ENCODE measurements around the gene SKOR1.

The SKOR1 gene

GRCh38 chr15:67782691-67782991, 42.7 kb upstream of the SKOR1 start:
- H3K9ac ChIP-seq (ENCODE audit: low read depth, low read length), result no peak overlapping the region
- H3K27ac ChIP-seq (ENCODE audit: low read depth, low read length), result peak overlapping the region; percentile 66
- H3K4me1 ChIP-seq (ENCODE audit: control insufficient read depth, insufficient read depth, low read length), result peaks cover 40% of the 10 kb centered on the region
- no peaks in the 10 kb centered on the region for H3K9me3 ChIP-seq (ENCODE audit: control insufficient read depth, insufficient read depth, low read length)
- no peaks in the 10 kb centered on the region for H3K27me3 ChIP-seq (ENCODE audit: control insufficient read depth, insufficient read depth, low read length)
- H3K36me3 ChIP-seq (ENCODE audit: control insufficient read depth, insufficient read depth, low read length), result no peaks in the 10 kb centered on the region
- no peak overlapping the region for H3K4me3 ChIP-seq (ENCODE audit: low read depth, low read length)

- no peak overlapping the region for H3K9ac ChIP-seq (ENCODE audit: low read depth, low read length)
- H3K36me3 ChIP-seq (ENCODE audit: control insufficient read depth, insufficient read depth, low read length), result no peaks in the 10 kb centered on the region
- H3K27me3 ChIP-seq (ENCODE audit: control insufficient read depth, insufficient read depth, low read length), result no peaks in the 10 kb centered on the region
- no peak overlapping the region for H3K27ac ChIP-seq (ENCODE audit: low read depth, low read length)
- H3K9me3 ChIP-seq (ENCODE audit: control insufficient read depth, insufficient read depth, low read length), result no peaks in the 10 kb centered on the region
- no peak overlapping the region for H3K4me3 ChIP-seq (ENCODE audit: low read depth, low read length)
- peaks cover 45% of the 10 kb centered on the region for H3K4me1 ChIP-seq (ENCODE audit: control insufficient read depth, insufficient read depth, low read length)
Measured at GRCh38 chr15:67783303-67783702, 42.0 kb upstream of the SKOR1 start.

- no peak overlapping the region for H3K4me3 ChIP-seq (ENCODE audit: low read depth, low read length)
- no peak overlapping the region for H3K27ac ChIP-seq (ENCODE audit: low read depth, low read length)
- H3K27me3 ChIP-seq (ENCODE audit: control insufficient read depth, insufficient read depth, low read length), result no peaks in the 10 kb centered on the region
- no peaks in the 10 kb centered on the region for H3K36me3 ChIP-seq (ENCODE audit: control insufficient read depth, insufficient read depth, low read length)
- H3K9me3 ChIP-seq (ENCODE audit: control insufficient read depth, insufficient read depth, low read length), result no peaks in the 10 kb centered on the region
- peaks cover 46% of the 10 kb centered on the region for H3K4me1 ChIP-seq (ENCODE audit: control insufficient read depth, insufficient read depth, low read length)
- no peak overlapping the region for H3K9ac ChIP-seq (ENCODE audit: low read depth, low read length)
Measured at GRCh38 chr15:67784090-67784781, 41.1 kb upstream of the SKOR1 start.

GRCh38 chr15:67784856-67785430, 40.4 kb upstream of the SKOR1 start:
- Histone ChIP-seq H3K9ac (ENCODE audit: low read depth, low read length) (no peak overlapping the region), H3K9me3 (ENCODE audit: control insufficient read depth, insufficient read depth, low read length) (no peaks in the 10 kb centered on the region), H3K27me3 (ENCODE audit: control insufficient read depth, insufficient read depth, low read length) (no peaks in the 10 kb centered on the region), H3K27ac (ENCODE audit: low read depth, low read length) (no peak overlapping the region), H3K4me3 (ENCODE audit: low read depth, low read length) (no peak overlapping the region), H3K36me3 (ENCODE audit: control insufficient read depth, insufficient read depth, low read length) (no peaks in the 10 kb centered on the region), H3K4me1 (ENCODE audit: control insufficient read depth, insufficient read depth, low read length) (peaks cover 50% of the 10 kb centered on the region)

- Histone ChIP-seq H3K27me3 (ENCODE audit: control insufficient read depth, insufficient read depth, low read length) (no peaks in the 10 kb centered on the region), H3K36me3 (ENCODE audit: control insufficient read depth, insufficient read depth, low read length) (no peaks in the 10 kb centered on the region), H3K4me3 (ENCODE audit: low read depth, low read length) (no peak overlapping the region), H3K9ac (ENCODE audit: low read depth, low read length) (no peak overlapping the region), H3K27ac (ENCODE audit: low read depth, low read length) (no peak overlapping the region), H3K9me3 (ENCODE audit: control insufficient read depth, insufficient read depth, low read length) (no peaks in the 10 kb centered on the region), H3K4me1 (ENCODE audit: control insufficient read depth, insufficient read depth, low read length) (peaks cover 55% of the 10 kb centered on the region)
Measured at GRCh38 chr15:67785431-67785830, 39.9 kb upstream of the SKOR1 start.

GRCh38 chr15:67786646-67787045, 38.7 kb upstream of the SKOR1 start:
- H3K36me3 ChIP-seq (ENCODE audit: control insufficient read depth, insufficient read depth, low read length), result no peaks in the 10 kb centered on the region
- H3K4me1 ChIP-seq (ENCODE audit: control insufficient read depth, insufficient read depth, low read length), result peaks cover 58% of the 10 kb centered on the region
- H3K27me3 ChIP-seq (ENCODE audit: control insufficient read depth, insufficient read depth, low read length), result no peaks in the 10 kb centered on the region
- H3K9ac ChIP-seq (ENCODE audit: low read depth, low read length), result no peak overlapping the region
- H3K9me3 ChIP-seq (ENCODE audit: control insufficient read depth, insufficient read depth, low read length), result no peaks in the 10 kb centered on the region
- H3K4me3 ChIP-seq (ENCODE audit: low read depth, low read length), result no peak overlapping the region
- H3K27ac ChIP-seq (ENCODE audit: low read depth, low read length), result no peak overlapping the region

- no peaks in the 10 kb centered on the region for H3K9me3 ChIP-seq (ENCODE audit: control insufficient read depth, insufficient read depth, low read length)
- H3K27me3 ChIP-seq (ENCODE audit: control insufficient read depth, insufficient read depth, low read length), result no peaks in the 10 kb centered on the region
- no peak overlapping the region for H3K9ac ChIP-seq (ENCODE audit: low read depth, low read length)
- no peaks in the 10 kb centered on the region for H3K36me3 ChIP-seq (ENCODE audit: control insufficient read depth, insufficient read depth, low read length)
- no peak overlapping the region for H3K4me3 ChIP-seq (ENCODE audit: low read depth, low read length)
- no peak overlapping the region for H3K27ac ChIP-seq (ENCODE audit: low read depth, low read length)
- peaks cover 52% of the 10 kb centered on the region for H3K4me1 ChIP-seq (ENCODE audit: control insufficient read depth, insufficient read depth, low read length)
Measured at GRCh38 chr15:67788986-67789385, 36.3 kb upstream of the SKOR1 start.

GRCh38 chr15:67790610-67791319, 34.5 kb upstream of the SKOR1 start:
- Histone ChIP-seq H3K4me3 (ENCODE audit: low read depth, low read length) (peak overlapping the region; percentile 16; the same call in 1 of the 2 replicates), H3K9ac (ENCODE audit: low read depth, low read length) (no peak overlapping the region), H3K27ac (ENCODE audit: low read depth, low read length) (peak overlapping the region; percentile 16), H3K4me1 (ENCODE audit: control insufficient read depth, insufficient read depth, low read length) (peaks cover 52% of the 10 kb centered on the region), H3K27me3 (ENCODE audit: control insufficient read depth, insufficient read depth, low read length) (no peaks in the 10 kb centered on the region), H3K9me3 (ENCODE audit: control insufficient read depth, insufficient read depth, low read length) (no peaks in the 10 kb centered on the region), H3K36me3 (ENCODE audit: control insufficient read depth, insufficient read depth, low read length) (no peaks in the 10 kb centered on the region)

GRCh38 chr15:67792250-67792942, 32.9 kb upstream of the SKOR1 start:
- no peak overlapping the region for H3K4me3 ChIP-seq (ENCODE audit: low read depth, low read length)
- H3K9ac ChIP-seq (ENCODE audit: low read depth, low read length), result no peak overlapping the region
- peaks cover 42% of the 10 kb centered on the region for H3K4me1 ChIP-seq (ENCODE audit: control insufficient read depth, insufficient read depth, low read length)
- H3K9me3 ChIP-seq (ENCODE audit: control insufficient read depth, insufficient read depth, low read length), result no peaks in the 10 kb centered on the region
- no peaks in the 10 kb centered on the region for H3K36me3 ChIP-seq (ENCODE audit: control insufficient read depth, insufficient read depth, low read length)
- no peaks in the 10 kb centered on the region for H3K27me3 ChIP-seq (ENCODE audit: control insufficient read depth, insufficient read depth, low read length)
- no peak overlapping the region for H3K27ac ChIP-seq (ENCODE audit: low read depth, low read length)

GRCh38 chr15:67794832-67795574, 30.3 kb upstream of the SKOR1 start:
- H3K4me3 ChIP-seq (ENCODE audit: low read depth, low read length), result no peak overlapping the region
- H3K27ac ChIP-seq (ENCODE audit: low read depth, low read length), result no peak overlapping the region
- H3K36me3 ChIP-seq (ENCODE audit: control insufficient read depth, insufficient read depth, low read length), result no peaks in the 10 kb centered on the region
- H3K9ac ChIP-seq (ENCODE audit: low read depth, low read length), result no peak overlapping the region
- H3K4me1 ChIP-seq (ENCODE audit: control insufficient read depth, insufficient read depth, low read length), result peaks cover 29% of the 10 kb centered on the region
- H3K27me3 ChIP-seq (ENCODE audit: control insufficient read depth, insufficient read depth, low read length), result no peaks in the 10 kb centered on the region
- H3K9me3 ChIP-seq (ENCODE audit: control insufficient read depth, insufficient read depth, low read length), result no peaks in the 10 kb centered on the region

Measured in HUES48 (cell line).